ENCODE measurements around the gene CSRP3. TPM values are rescaled to one million over a fixed set of nuclear protein-coding genes. Genes with fewer than 3 reads are reported as not detected.

CSRP3 gene
- polyA plus RNA-seq, 1 donor from 2014 or later: not detected

DNA sequence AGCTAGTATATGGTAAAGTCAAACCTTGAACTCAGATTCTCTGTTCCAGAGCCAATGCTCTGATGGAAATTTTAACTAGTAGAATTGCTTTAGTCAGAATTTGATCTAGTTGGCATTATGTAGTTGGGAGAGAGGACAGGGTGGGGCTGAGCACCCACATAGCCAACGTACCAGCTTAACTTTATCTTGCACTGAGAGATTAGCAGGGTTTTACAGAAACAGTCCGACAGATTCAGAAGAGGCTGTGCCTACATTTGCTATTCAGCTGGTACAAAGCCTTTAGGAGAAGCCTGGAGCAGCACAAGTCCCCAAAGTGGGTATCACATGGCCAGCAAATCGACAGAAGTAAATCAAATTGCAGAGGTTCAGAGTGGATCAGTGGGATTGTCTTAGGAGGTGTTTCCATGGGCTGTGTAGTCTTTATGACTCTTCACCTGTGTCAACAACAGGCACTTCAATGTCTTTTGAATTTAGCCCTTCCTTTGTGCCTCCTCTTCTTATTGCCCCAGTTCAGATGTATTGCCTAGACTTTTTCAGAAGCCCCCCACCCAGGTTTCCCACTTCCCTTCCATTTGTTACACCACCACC lies 7.3 kb upstream of the CSRP3 start:
- no peak overlapping the region for H3K4me3 ChIP-seq (ENCODE audit: low read length)
- no peaks in the 10 kb centered on the region for H3K79me2 ChIP-seq (replicated peaks; ENCODE audit: insufficient read depth, low read length)
- H3K4me2 ChIP-seq (ENCODE audit: low read length): no peak overlapping the region
- no peaks in the 10 kb centered on the region for H3K36me3 ChIP-seq (ENCODE audit: insufficient read depth, low read length)
- no peaks in the 10 kb centered on the region for H3K9me3 ChIP-seq (ENCODE audit: low read length)
- no peak overlapping the region for H3K27ac ChIP-seq (ENCODE audit: low read length)
- no peaks in the 10 kb centered on the region for H3K9me2 ChIP-seq (ENCODE audit: insufficient read depth, low read length)
- no peak for TF ChIP-seq POLR2AphosphoS5 (IDR thresholded peaks at IDR 0.05)
- no peak for TF ChIP-seq EP300 (conservative IDR thresholded peaks at IDR 0.05; ENCODE audit: poor library complexity, severe bottlenecking)
- TF ChIP-seq, protein P1, sequence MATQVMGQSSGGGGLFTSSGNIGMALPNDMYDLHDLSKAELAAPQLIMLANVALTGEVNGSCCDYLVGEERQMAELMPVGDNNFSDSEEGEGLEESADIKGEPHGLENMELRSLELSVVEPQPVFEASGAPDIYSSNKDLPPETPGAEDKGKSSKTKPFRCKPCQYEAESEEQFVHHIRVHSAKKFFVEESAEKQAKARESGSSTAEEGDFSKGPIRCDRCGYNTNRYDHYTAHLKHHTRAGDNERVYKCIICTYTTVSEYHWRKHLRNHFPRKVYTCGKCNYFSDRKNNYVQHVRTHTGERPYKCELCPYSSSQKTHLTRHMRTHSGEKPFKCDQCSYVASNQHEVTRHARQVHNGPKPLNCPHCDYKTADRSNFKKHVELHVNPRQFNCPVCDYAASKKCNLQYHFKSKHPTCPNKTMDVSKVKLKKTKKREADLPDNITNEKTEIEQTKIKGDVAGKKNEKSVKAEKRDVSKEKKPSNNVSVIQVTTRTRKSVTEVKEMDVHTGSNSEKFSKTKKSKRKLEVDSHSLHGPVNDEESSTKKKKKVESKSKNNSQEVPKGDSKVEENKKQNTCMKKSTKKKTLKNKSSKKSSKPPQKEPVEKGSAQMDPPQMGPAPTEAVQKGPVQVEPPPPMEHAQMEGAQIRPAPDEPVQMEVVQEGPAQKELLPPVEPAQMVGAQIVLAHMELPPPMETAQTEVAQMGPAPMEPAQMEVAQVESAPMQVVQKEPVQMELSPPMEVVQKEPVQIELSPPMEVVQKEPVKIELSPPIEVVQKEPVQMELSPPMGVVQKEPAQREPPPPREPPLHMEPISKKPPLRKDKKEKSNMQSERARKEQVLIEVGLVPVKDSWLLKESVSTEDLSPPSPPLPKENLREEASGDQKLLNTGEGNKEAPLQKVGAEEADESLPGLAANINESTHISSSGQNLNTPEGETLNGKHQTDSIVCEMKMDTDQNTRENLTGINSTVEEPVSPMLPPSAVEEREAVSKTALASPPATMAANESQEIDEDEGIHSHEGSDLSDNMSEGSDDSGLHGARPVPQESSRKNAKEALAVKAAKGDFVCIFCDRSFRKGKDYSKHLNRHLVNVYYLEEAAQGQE (IDR thresholded peaks at IDR 0.05; ENCODE audit: borderline replicate concordance): no peak
- H2AFZ ChIP-seq (ENCODE audit: low read depth, low read length): no peak overlapping the region
- H3K9ac ChIP-seq (ENCODE audit: low read length): no peak overlapping the region
- H4K20me1 ChIP-seq (ENCODE audit: insufficient read depth): no peaks in the 10 kb centered on the region
- H3K27me3 ChIP-seq (ENCODE audit: insufficient read depth, low read depth, low read length): no peaks in the 10 kb centered on the region
- H3F3A ChIP-seq (ENCODE audit: insufficient read depth, low read length, poor library complexity, severe bottlenecking): no peaks in the 10 kb centered on the region

DNA sequence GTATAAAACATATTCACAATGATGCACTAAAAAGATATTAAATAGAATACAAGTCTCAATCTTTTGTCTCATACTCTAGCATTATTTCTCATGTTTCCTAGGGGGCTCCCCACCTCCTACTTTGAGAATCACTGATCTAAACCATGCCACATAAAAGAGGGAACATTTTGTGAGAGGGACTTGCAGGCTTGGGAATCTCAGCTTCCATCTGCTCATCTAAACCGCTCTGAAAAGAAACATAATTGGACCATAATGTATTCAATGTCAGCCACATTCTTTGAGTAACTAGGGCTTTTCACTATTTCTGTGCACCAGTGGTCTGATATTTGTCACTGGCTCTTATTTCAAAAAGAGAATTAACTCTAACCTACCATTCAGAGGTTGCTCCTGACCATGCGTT lies 6.4 kb upstream of the CSRP3 start:
- H3K9me3 ChIP-seq (ENCODE audit: low read length): no peaks in the 10 kb centered on the region
- no peak overlapping the region for H2AFZ ChIP-seq (ENCODE audit: low read depth, low read length)
- no peaks in the 10 kb centered on the region for H3K36me3 ChIP-seq (ENCODE audit: insufficient read depth, low read length)
- H3K27me3 ChIP-seq (ENCODE audit: insufficient read depth, low read depth, low read length): no peaks in the 10 kb centered on the region
- H3K9ac ChIP-seq (ENCODE audit: low read length): no peak overlapping the region
- no peaks in the 10 kb centered on the region for H3F3A ChIP-seq (ENCODE audit: insufficient read depth, low read length, poor library complexity, severe bottlenecking)
- H4K20me1 ChIP-seq (ENCODE audit: insufficient read depth): no peaks in the 10 kb centered on the region
- no peak overlapping the region for H3K27ac ChIP-seq (ENCODE audit: low read length)
- H3K79me2 ChIP-seq (replicated peaks; ENCODE audit: insufficient read depth, low read length): no peaks in the 10 kb centered on the region
- no peaks in the 10 kb centered on the region for H3K9me2 ChIP-seq (ENCODE audit: insufficient read depth, low read length)
- H3K4me3 ChIP-seq (ENCODE audit: low read length): no peak overlapping the region
- TF ChIP-seq POLR2AphosphoS5 (IDR thresholded peaks at IDR 0.05) (no peak), RAD21 (conservative IDR thresholded peaks at IDR 0.05) (no peak), SMC3 (conservative IDR thresholded peaks at IDR 0.05; ENCODE audit: poor library complexity) (no peak), EP300 (conservative IDR thresholded peaks at IDR 0.05; ENCODE audit: poor library complexity, severe bottlenecking) (no peak), TAF1 (IDR thresholded peaks at IDR 0.05; ENCODE audit: low read depth) (no peak), MXI1 (conservative IDR thresholded peaks at IDR 0.05; ENCODE audit: poor library complexity, severe bottlenecking) (no peak), EZH2 (IDR thresholded peaks at IDR 0.05; ENCODE audit: borderline replicate concordance, insufficient read depth, low read length, poor library complexity, severe bottlenecking) (no peak)
- TF ChIP-seq, protein P2, sequence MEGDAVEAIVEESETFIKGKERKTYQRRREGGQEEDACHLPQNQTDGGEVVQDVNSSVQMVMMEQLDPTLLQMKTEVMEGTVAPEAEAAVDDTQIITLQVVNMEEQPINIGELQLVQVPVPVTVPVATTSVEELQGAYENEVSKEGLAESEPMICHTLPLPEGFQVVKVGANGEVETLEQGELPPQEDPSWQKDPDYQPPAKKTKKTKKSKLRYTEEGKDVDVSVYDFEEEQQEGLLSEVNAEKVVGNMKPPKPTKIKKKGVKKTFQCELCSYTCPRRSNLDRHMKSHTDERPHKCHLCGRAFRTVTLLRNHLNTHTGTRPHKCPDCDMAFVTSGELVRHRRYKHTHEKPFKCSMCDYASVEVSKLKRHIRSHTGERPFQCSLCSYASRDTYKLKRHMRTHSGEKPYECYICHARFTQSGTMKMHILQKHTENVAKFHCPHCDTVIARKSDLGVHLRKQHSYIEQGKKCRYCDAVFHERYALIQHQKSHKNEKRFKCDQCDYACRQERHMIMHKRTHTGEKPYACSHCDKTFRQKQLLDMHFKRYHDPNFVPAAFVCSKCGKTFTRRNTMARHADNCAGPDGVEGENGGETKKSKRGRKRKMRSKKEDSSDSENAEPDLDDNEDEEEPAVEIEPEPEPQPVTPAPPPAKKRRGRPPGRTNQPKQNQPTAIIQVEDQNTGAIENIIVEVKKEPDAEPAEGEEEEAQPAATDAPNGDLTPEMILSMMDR (IDR thresholded peaks at IDR 0.05; ENCODE audit: poor library complexity, severe bottlenecking): no peak
- TF ChIP-seq, protein P1 (IDR thresholded peaks at IDR 0.05; ENCODE audit: borderline replicate concordance): no peak
- H3K4me2 ChIP-seq (ENCODE audit: low read length): no peak overlapping the region
